KMS-11 (cell line): ENCODE data around the gene RAD51B.

Source experiments
- H2AFZ ChIP-seq: fragments of 200-600 bp; sonication (generic); 2 replicates; pipeline ENCODE4 v1.6.1; 2016; ENCODE audit warnings: antibody characterized with exemption, mixed run types, low read depth
- H3K27ac ChIP-seq: fragments of 200-600 bp; sonication (generic); 2 replicates; pipeline ENCODE4 v1.6.1; 2016; ENCODE audit warnings: mild to moderate bottlenecking, mixed run types
- H3K27me3 ChIP-seq: fragments of 200-600 bp; sonication (generic); 2 replicates; pipeline ENCODE4 v1.6.1; 2017; ENCODE audit warnings: mild to moderate bottlenecking, low read depth, mixed run types, moderate library complexity; ENCODE audit not compliant: insufficient read depth
- H3K36me3 ChIP-seq: fragments of 200-600 bp; sonication (generic); 2 replicates; pipeline ENCODE4 v1.6.1; 2017; ENCODE audit warnings: mild to moderate bottlenecking, mixed run types; ENCODE audit not compliant: insufficient read depth
- H3K4me1 ChIP-seq: fragments of 200-600 bp; sonication (generic); 2 replicates; pipeline ENCODE4 v1.6.1; 2016; ENCODE audit warnings: mild to moderate bottlenecking, low read depth, mixed run types; ENCODE audit not compliant: poor library complexity, severe bottlenecking
- H3K4me2 ChIP-seq: fragments of 200-600 bp; sonication (generic); 2 replicates; pipeline ENCODE4 v1.7.0; 2016; ENCODE audit warnings: mild to moderate bottlenecking, mixed run types
- H3K4me3 ChIP-seq: fragments of 200-600 bp; sonication (generic); IDR thresholded peaks from 2 replicates; pipeline ENCODE4 v1.6.1; 2017; ENCODE audit warnings: low read depth, low read length, mixed read lengths; ENCODE audit not compliant: insufficient read depth
- H3K79me2 ChIP-seq: fragments of 200-600 bp; sonication (generic); 2 replicates; pipeline ENCODE4 v1.6.1; 2016; ENCODE audit warnings: low read depth, mixed run types; ENCODE audit not compliant: insufficient read depth
- H3K9ac ChIP-seq: fragments of 200-600 bp; sonication (generic); 2 replicates; pipeline ENCODE4 v1.6.1; 2016; ENCODE audit warnings: mild to moderate bottlenecking, mixed run types
- H4K20me1 ChIP-seq: fragments of 200-600 bp; sonication (generic); 2 replicates; pipeline ENCODE4 v1.6.1; 2016; ENCODE audit warnings: mild to moderate bottlenecking, mixed run types; ENCODE audit not compliant: insufficient read depth
- CTCF ChIP-seq: fragments of 200-600 bp; sonication (generic); conservative IDR thresholded peaks from 2 replicates; pipeline ENCODE4 v1.6.1; 2017; ENCODE audit warnings: low read depth, mild to moderate bottlenecking, antibody characterized with exemption, low read length, moderate library complexity, mixed read lengths

RAD51B gene

GRCh38 chr14:68576496-68577244, 757.1 kb downstream of the RAD51B start:
- H3K4me2 ChIP-seq: no peak overlapping the region
- H2AFZ ChIP-seq: no peak overlapping the region
- H3K27ac ChIP-seq: no peak overlapping the region
- no peaks in the 10 kb centered on the region for H3K27me3 ChIP-seq
- no peak overlapping the region for H3K9ac ChIP-seq
- no peak overlapping the region for H3K4me3 ChIP-seq
- no peaks in the 10 kb centered on the region for H4K20me1 ChIP-seq
- no peak for TF ChIP-seq CTCF
- H3K4me1 ChIP-seq: no peaks in the 10 kb centered on the region
- no peaks in the 10 kb centered on the region for H3K79me2 ChIP-seq
- H3K36me3 ChIP-seq: no peaks in the 10 kb centered on the region

- no peak for TF ChIP-seq CTCF
- Histone ChIP-seq H3K4me1 (no peaks in the 10 kb centered on the region), H2AFZ (no peak overlapping the region), H3K4me3 (no peak overlapping the region), H3K36me3 (no peaks in the 10 kb centered on the region), H3K4me2 (no peak overlapping the region), H3K79me2 (no peaks in the 10 kb centered on the region), H3K27ac (no peak overlapping the region), H3K9ac (no peak overlapping the region), H3K27me3 (no peaks in the 10 kb centered on the region), H4K20me1 (no peaks in the 10 kb centered on the region)
Measured at GRCh38 chr14:68577802-68578541, 758.4 kb downstream of the RAD51B start.

GRCh38 chr14:68578597-68578996, 759.0 kb downstream of the RAD51B start:
- Histone ChIP-seq H2AFZ (no peak overlapping the region), H4K20me1 (no peaks in the 10 kb centered on the region), H3K27ac (no peak overlapping the region), H3K9ac (no peak overlapping the region), H3K27me3 (no peaks in the 10 kb centered on the region), H3K4me1 (no peaks in the 10 kb centered on the region), H3K79me2 (no peaks in the 10 kb centered on the region), H3K4me3 (no peak overlapping the region), H3K36me3 (no peaks in the 10 kb centered on the region), H3K4me2 (no peak overlapping the region)
- no peak for TF ChIP-seq CTCF

GRCh38 chr14:68580096-68580645, 760.6 kb downstream of the RAD51B start:
- Histone ChIP-seq H3K27ac (no peak overlapping the region), H3K79me2 (no peaks in the 10 kb centered on the region), H3K4me1 (no peaks in the 10 kb centered on the region), H3K27me3 (no peaks in the 10 kb centered on the region), H2AFZ (no peak overlapping the region), H4K20me1 (no peaks in the 10 kb centered on the region), H3K36me3 (no peaks in the 10 kb centered on the region), H3K9ac (no peak overlapping the region), H3K4me2 (no peak overlapping the region), H3K4me3 (no peak overlapping the region)
- no peak for TF ChIP-seq CTCF
